K562 (cell line): ENCODE data around the gene SLC6A9. TPM values are rescaled to one million over a fixed set of nuclear protein-coding genes. Genes with fewer than 3 reads are reported as not detected.

ENCODE experiments used
- CBFA2T3 ChIP-seq: fragments of 450-650 bp; IDR thresholded peaks from 2 replicates; pipeline ENCODE4 v1.6.1; 2017
- CHD7 ChIP-seq: fragments of 200-600 bp; sonication (generic); IDR thresholded peaks from one replicate; pipeline ENCODE4 v1.6.1; 2012; ENCODE audit warnings: mild to moderate bottlenecking, low read depth, low read length, inconsistent platforms
- ELF4 ChIP-seq: fragments of 450-650 bp; formaldehyde crosslinking; IDR thresholded peaks from 2 replicates; pipeline ENCODE4 v1.4.0; 2022; ENCODE audit warnings: missing genetic modification characterization
- FOS ChIP-seq: IDR thresholded peaks from 3 replicates; pipeline ENCODE4 v1.6.1; 2011; ENCODE audit not compliant: insufficient read length; ENCODE audit errors: extremely low read depth
- KDM5B ChIP-seq: fragments of 200-600 bp; sonication (generic); IDR thresholded peaks from 2 replicates; pipeline ENCODE4 v1.6.1; 2012; ENCODE audit warnings: low read depth, mild to moderate bottlenecking, moderate library complexity, low read length, control low read depth, inconsistent platforms; ENCODE audit not compliant: insufficient replicate concordance
- KLF13 ChIP-seq: fragments of 450-650 bp; IDR thresholded peaks from 2 replicates; pipeline ENCODE4 v1.6.1; 2016; ENCODE audit warnings: missing genetic modification characterization, low read depth, mild to moderate bottlenecking, missing compliant biosample characterization, moderate library complexity, borderline replicate concordance
- KLF6 ChIP-seq: fragments of 250-450 bp; sonication (Bioruptor Pico); IDR thresholded peaks from 2 replicates; pipeline ENCODE4 v1.4.0; 2020; ENCODE audit warnings: mild to moderate bottlenecking, moderate library complexity, borderline replicate concordance
- MBD2 ChIP-seq: sonication (generic); IDR thresholded peaks from 2 replicates; pipeline ENCODE4 v1.6.1; 2016; ENCODE audit warnings: low read depth, borderline replicate concordance
- POLR2H ChIP-seq: IDR thresholded peaks from 2 replicates; pipeline ENCODE4 v1.6.1; 2016; ENCODE audit warnings: missing genetic modification characterization, low read depth, mild to moderate bottlenecking, control low read depth, missing compliant biosample characterization, moderate library complexity
- SAFB ChIP-seq: fragments of 200-400 bp; formaldehyde crosslinking; IDR thresholded peaks from 2 replicates; pipeline ENCODE4 v1.6.1; 2017; ENCODE audit warnings: low read depth, low read length, borderline replicate concordance
- SP2 ChIP-seq: IDR thresholded peaks from 2 replicates; pipeline ENCODE4 v1.6.1; 2011; ENCODE audit warnings: mild to moderate bottlenecking, low read depth, low read length, moderate library complexity; ENCODE audit not compliant: poor library complexity, severe bottlenecking; ENCODE audit errors: extremely low read depth
- TBL1XR1 ChIP-seq, 2 experiments: IDR thresholded peaks; 2 replicates each; pipeline ENCODE4 v1.6.1; 2012; ENCODE audit warnings: improper control_type of control experiment in 2 of 2, low read length in 2 of 2, mild to moderate bottlenecking in 1 of 2
- THRB ChIP-seq: fragments of 450-650 bp; formaldehyde crosslinking; conservative IDR thresholded peaks from 2 replicates; pipeline ENCODE4 v1.4.0; 2022; ENCODE audit warnings: mild to moderate bottlenecking, missing genetic modification characterization
- polyA plus RNA-seq, 8 experiments: library from polyadenylated mRNA; depleted of rRNA in 4 of 8; stranded (reverse) in 5 of 8; unstranded in 3 of 8; fragments of >200 nt; fragmentation: Nextera tagmentation in 2 of 8; fragmentation: Illumina TruSeq in 1 of 8; extraction: Ambion mirVana in 2 of 8; extraction: Trizol in 1 of 8; gene quantifications; 2 replicates each; pipeline versions ENCODE4 v1.2.1 to v1.2.3, GENCODE V29; 2011 to 2014; ENCODE audit warnings: inconsistent platforms in 1 of 8, missing spikeins in 1 of 8
- total RNA-seq, 7 experiments: library from RNA; depleted of rRNA in 6 of 7; stranded (reverse); fragments of >200 nt in 6 of 7; fragmentation: Illumina TruSeq in 2 of 7; extraction: Trizol in 2 of 7; gene quantifications; 2 replicates each; pipeline versions ENCODE4 v1.2.1 to v1.2.3, GENCODE V29; 2011 to 2021; ENCODE audit warnings: low replicate concordance in 1 of 7
- TF ChIP-seq, protein P1 (sequence below): IDR thresholded peaks from 2 replicates; pipeline ENCODE4 v1.6.1; 2011; ENCODE audit not compliant: insufficient read length; ENCODE audit errors: extremely low read depth

The SLC6A9 gene
- total and polyA plus RNA-seq, 9 of the 15 experiments (the other 6 are each of a cell fraction or from before 2014, with no cell fraction given), result 0.17 to 18.7 (median 2.9) TPM

DNA sequence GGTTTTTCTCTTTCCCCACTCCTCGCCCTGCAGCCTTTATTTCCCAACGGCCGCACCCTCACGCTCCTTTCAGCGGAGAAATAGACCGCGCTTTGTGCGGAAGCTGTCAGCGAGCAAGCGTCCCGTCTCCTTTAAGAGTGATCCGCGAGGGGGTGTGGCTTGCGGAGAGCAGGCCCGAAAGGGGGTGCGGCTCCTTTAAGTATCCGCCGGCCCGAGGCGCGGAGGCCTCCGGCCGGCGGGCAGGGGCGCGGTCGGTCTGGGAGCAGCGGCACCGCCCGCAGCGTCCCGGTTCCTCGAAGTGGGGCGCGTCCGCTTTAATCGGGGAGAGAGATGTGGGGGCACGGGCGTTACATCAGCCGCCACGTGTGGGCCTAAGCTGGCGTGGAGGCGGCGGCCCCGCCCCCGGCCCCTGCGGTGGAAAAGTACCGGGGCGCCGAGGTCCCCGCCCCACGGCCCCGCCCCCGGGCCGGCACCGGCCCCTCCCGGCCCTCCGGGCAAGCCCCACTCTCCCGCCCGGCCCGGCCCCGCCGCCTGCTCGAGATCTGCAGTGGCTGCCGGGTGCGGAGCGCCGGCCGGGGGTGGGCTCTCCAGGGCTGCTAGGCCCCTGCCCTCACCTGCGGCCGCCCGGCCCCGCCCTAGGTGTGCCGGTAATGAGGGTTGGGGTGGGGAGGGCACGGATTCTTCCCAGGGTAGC is 1.2 kb downstream of the SLC6A9 start (continued):
- TF ChIP-seq CHD7 (no peak), MBD2 (no peak), THRB (CRISPR knock-in tag) (0 out of 2 replicates have a peak, but pooled peaks have one; percentile 40), SP2 (no peak), KDM5B (peak; percentile 74), POLR2H (tag) (no peak), ELF4 (CRISPR knock-in tag) (peak; percentile 64; the same call in 1 of the 2 replicates), TBL1XR1 (IDR thresholded peaks at IDR 0.05; ENCODE audit: low read length in 2 of 2) (peak; percentile 35 to 66; a peak in 2 of 4 replicates), FOS (no peak), KLF6 (CRISPR knock-in tag) (no peak), KLF13 (tag) (peak; percentile 87), SAFB (no peak; the same call in 1 of the 2 replicates), CBFA2T3 (0 out of 2 replicates have a peak, but pooled peaks have one; percentile 2)
- TF ChIP-seq, protein P1, sequence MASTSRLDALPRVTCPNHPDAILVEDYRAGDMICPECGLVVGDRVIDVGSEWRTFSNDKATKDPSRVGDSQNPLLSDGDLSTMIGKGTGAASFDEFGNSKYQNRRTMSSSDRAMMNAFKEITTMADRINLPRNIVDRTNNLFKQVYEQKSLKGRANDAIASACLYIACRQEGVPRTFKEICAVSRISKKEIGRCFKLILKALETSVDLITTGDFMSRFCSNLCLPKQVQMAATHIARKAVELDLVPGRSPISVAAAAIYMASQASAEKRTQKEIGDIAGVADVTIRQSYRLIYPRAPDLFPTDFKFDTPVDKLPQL, result no peak
